HG03432 (cell line): ENCODE results near the gene KAZN.

ENCODE experiments used
- ATAC-seq: cut with Tn5 transposase; IDR thresholded peaks from one replicate; pipeline ENCODE4 v1.9.1; 2021; ENCODE audit warnings: mild to moderate bottlenecking, moderate library complexity; ENCODE audit not compliant: unreplicated experiment

Gene KAZN

GRCh38 chr1:15158506-15159165, 560.2 kb downstream of the KAZN start:
- no peak for ATAC-seq

GRCh38 chr1:15159166-15159555, 560.7 kb downstream of the KAZN start:
- no peak for ATAC-seq

GRCh38 chr1:15160626-15161025, 562.1 kb downstream of the KAZN start:
- no peak for ATAC-seq

DNA sequence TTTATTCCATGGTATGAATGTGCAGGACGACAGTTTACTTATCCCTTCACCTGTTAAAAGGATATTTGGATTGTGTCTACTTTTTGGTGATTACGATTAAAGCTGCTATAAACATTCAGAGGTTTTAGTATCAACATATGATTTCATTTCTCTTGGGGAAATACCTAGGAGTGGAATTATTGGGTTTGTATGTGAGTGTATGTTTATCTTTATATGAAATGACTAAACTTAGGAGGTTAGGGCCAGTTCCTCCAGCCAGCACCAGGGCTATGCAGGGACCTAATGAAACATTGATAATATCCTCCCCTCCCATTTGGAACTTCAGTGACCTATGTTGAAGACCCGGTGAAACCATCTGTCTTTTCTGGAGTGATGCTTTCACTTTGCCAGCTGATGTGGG, 568.9 kb downstream of the KAZN start:
- no peak for ATAC-seq
